Globus pallidus (tissue), 1 donor: Measurements from ENCODE around the gene TEAD1.
A peak's percentile ranks its signal among the peaks of the same experiment; 100 is the strongest.

Source experiments
- DNase-seq: peaks from one replicate; pipeline ENCODE4 v3.0.0-alpha.2; 2015; ENCODE audit warnings: low spot score

Gene TEAD1

DNA sequence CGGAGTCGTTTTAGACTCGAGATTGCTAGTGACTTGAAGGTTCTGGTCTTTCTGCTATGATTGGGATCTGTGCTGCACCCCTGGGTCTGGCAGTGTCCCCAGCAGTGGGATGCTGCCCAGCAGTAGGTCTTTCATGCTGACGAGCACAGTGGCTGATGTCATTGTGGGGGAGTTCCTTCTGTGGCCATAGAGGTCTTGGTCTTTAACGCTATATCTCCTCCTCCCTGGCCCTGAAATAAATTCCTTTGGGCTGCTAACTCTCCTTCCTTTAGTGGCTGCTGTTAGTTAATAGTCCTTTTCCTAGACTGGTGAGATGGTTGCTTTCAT lies 136.3 kb downstream of the TEAD1 start:
- DNase-seq = no peak

GRCh38 chr11:12811861-12812260 lies 137.6 kb downstream of the TEAD1 start:
- no peak for DNase-seq

DNA sequence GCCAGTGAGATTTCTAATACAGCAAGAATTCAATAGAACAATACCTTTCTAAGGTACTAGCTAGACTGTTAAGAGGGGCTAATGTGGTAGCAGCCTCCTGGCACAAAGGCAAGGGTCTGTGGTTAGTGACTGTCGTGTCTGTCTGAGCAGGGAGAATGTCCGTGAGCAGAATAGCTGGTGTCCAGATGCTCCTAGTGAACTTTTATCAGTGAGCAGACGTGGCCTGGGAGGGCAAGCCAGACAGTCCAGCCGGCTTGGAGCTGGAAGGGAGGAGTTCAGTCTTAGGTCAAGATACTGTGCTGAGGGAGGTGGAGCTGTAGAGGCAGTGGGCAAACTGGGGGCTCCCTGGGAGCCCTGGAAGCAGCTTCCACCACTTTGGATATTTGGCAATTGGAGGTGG lies 138.6 kb downstream of the TEAD1 start:
- DNase-seq = no peak

GRCh38 chr11:12813371-12814225 lies 139.4 kb downstream of the TEAD1 start:
- no peak for DNase-seq

DNA sequence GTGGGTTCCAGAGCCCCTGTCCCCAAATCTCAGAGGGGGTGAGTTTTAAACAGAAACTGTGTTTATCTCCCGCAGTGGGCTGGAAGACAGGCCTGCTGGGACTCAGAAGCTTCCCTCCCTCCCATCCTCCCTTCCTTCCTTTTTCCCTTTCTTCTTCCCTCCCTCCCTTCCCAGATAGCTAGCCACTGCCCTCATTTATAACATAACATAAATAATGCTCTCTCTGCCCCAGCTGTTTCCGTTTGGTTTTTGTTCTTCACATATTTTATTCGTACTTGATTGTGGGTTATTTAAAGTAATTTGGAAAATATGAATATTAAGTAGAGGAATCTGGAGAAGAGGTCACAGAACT lies 140.9 kb downstream of the TEAD1 start:
- DNase-seq = no peak

DNA sequence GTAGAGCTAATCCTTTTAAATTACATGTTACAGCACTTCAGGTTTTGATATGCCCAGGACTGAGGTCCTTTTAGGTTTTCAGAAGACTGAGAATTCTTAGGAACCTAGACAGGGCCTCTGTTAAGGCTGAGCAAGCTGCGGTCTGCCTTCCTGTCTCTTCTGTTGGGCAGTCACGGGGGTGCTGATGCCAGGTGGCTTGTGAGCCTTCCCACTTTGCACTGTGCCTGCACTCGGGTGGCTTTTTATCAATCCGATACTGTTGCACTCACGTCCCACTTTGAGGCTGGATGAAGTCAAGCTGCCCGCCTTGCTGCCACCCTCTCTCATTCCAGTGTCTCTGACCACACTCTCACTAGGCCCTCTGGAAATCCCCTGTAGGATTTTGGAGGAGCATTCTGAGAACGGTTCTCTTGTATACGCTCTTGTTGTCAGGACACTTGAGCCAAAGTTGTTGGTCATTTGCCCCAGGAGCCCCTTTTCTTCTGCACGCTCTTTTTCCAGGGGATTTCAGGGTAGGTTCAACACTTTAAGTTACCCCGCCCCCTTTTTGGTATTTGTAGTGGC lies 141.8 kb downstream of the TEAD1 start:
- no peak for DNase-seq

- DNase-seq = no peak
These were observed 143.6 kb downstream of the TEAD1 start for GRCh38 chr11:12817681-12818332.

- no peak for DNase-seq
These were observed 144.3 kb downstream of the TEAD1 start for GRCh38 chr11:12818333-12819015.

DNA sequence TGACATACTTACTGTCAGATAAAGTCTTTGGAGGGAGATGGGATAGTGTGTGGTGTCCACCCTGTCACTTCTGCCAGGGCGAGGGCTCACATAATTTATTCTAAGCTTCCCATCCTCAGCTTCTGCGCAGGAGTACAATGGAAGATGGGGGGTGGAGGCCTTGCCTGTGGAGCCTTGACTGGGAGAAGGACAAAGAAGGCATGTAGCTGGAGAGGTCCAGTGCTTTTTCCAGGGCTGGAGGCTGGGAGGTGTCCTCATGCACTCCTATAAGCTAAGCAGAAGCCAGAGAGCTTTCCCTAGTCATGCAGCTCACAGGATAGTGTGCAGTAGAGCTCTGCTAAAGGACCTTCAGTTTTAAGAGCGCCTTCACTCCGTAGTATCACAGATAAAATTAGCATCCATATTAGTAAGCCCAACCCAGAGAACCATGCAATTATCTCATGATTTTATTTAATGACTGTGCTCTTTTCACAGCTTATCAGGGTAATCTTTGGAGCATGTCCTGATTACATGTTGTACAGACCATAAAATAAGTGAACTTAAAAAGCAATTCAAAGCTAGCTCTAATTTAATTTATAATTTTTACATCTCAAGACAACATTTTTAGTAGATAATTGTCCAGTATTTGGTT lies 148.3 kb downstream of the TEAD1 start:
- no peak for DNase-seq

- DNase-seq = no peak
These were observed 150.2 kb downstream of the TEAD1 start for GRCh38 chr11:12824281-12825041.

GRCh38 chr11:12826441-12826840 lies 152.2 kb downstream of the TEAD1 start:
- DNase-seq = no peak

DNA sequence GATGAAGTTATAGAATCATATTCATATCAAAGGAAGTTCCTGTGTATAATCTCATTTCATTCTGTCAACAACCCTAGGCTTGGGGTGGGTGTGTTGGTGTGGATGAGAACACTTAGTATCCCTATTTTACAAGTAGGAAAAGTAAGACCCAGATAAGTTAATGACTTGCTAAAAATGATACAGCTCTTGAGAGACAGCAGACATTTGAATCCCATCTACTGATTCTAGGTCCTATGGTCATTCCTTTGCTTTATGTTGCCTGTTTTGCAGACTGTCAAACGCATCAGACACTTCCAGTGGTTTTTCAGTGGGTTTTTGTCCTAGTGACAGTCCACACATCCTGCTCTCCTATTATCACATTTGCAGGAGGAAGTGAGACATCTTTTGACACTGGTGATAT lies 153.1 kb downstream of the TEAD1 start:
- no peak for DNase-seq

- peak; percentile 89 for DNase-seq
These were observed 153.9 kb downstream of the TEAD1 start for GRCh38 chr11:12827929-12828812.

- DNase-seq = no peak
These were observed 154.9 kb downstream of the TEAD1 start for GRCh38 chr11:12829131-12829530.

GRCh38 chr11:12829540-12830314 lies 155.5 kb downstream of the TEAD1 start:
- DNase-seq = no peak

DNA sequence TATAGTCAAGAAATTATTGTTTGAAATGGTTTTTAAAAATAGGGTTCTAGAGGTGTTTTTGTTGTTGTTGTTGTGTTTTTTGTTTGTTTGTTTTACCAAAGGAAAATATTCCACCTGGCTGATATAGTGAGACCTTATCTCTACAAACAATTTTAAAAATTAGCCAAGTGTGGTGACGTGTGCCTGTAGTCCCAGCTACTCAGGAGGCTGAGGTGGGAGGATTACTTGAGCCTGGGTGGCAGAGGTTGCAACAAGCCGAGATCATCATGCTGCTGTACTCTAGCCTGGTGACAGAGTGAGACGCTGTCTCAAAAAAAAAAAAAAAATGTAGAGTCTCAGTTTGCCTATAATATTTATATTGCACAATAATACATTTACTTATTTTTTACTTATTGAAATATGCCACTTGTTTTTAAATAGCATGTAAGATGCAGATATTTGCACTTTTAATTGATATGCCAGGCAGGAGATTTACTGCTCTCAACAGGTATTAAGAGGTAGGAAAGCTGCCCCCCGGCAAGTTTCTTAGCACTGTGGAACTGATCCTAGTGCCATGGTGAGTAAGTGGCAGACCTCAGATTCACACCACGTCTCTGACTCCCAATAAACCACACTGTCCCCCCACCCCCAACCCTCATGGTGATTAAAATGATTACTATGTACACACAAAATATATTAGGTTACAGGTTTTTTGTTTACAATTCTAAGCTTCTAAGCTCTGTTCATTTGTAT lies 157.4 kb downstream of the TEAD1 start:
- DNase-seq = no peak

GRCh38 chr11:12832480-12833224 lies 158.4 kb downstream of the TEAD1 start:
- no peak for DNase-seq

GRCh38 chr11:12834166-12834565 lies 159.9 kb downstream of the TEAD1 start:
- no peak for DNase-seq
